GM19043 (cell line): ENCODE data around the gene FDXR.

Experiments used
- ATAC-seq: cut with Tn5 transposase; IDR thresholded peaks from one replicate; pipeline ENCODE4 v1.9.1; 2021; ENCODE audit warnings: low read depth; ENCODE audit not compliant: unreplicated experiment

Gene FDXR

GRCh38 chr17:74900208-74900607 is 27.4 kb upstream of the FDXR start:
- no peak for ATAC-seq

GRCh38 chr17:74898376-74898946 is 25.7 kb upstream of the FDXR start:
- ATAC-seq, result no peak

DNA sequence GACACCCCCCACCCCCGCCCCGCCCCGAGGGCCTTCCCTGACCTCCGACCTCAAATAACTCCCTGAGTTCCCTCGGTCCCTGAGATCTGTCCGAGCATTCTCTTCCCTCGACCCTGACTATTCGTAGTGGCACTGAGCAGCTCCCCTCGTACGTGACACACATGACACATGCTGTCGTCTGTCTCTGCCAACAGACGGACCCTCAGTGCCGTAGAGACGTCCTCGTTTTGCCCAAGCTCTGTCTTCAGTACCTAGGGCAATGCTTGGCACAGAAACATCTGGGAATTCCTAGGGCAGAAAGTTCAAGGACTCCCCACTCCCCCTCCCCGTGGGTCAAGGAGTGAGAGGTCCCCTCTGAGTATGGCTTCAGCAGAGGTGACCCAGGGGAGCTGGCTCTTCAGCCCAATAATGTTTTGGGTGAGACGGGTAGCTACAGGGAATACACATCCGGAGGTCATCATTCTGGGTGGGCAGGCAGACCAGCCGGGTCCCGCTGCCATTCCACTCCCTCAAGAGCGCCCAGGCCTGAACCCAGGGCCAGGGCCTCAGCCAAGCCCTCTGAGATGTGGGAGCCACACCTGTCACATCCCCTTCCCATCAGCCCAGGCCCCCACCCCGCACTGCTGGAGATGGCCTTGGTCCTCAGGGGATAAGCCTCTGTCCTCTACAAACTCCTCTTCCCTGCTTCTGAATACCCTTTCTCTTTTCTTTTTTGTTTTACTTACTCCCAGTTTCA is 21.3 kb upstream of the FDXR start:
- ATAC-seq, result no peak

GRCh38 chr17:74892974-74893911 is 20.4 kb upstream of the FDXR start, which contains the start of gene FADS6:
FADS6 (minus strand) TSS chr17:74893633; CDS start chr17:74893595, 38 bp downstream.
- ATAC-seq, result no peak

GRCh38 chr17:74892013-74892841 is 19.4 kb upstream of the FDXR start:
- ATAC-seq, result no peak

- no peak for ATAC-seq
Measured at GRCh38 chr17:74890554-74890953, 17.8 kb upstream of the FDXR start.

DNA sequence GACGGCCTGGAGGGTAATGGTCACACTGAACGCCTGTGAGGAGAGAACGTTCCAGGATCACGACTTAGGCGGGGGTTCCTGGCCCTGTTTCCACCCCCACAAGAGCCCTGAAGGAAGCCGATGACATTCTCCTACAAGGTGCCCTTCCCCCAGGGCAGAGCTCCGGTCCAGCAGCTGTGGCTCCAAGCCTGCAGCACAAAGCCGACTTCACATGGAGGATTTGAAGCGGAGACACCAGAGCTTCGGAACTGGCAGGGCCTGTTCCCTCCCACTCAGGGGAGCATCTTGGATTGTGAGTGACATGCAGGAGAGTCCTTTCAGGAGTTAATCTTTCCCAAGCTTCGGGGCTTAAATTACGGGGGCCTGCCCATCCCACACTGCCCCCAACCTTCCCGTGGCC is 15.7 kb upstream of the FDXR start:
- ATAC-seq, result no peak

- ATAC-seq, result no peak
Measured at GRCh38 chr17:74883241-74883745, 10.5 kb upstream of the FDXR start.

- no peak for ATAC-seq
Measured at GRCh38 chr17:74882517-74883240, 9.9 kb upstream of the FDXR start.

GRCh38 chr17:74881073-74881472 is 8.3 kb upstream of the FDXR start:
- no peak for ATAC-seq

DNA sequence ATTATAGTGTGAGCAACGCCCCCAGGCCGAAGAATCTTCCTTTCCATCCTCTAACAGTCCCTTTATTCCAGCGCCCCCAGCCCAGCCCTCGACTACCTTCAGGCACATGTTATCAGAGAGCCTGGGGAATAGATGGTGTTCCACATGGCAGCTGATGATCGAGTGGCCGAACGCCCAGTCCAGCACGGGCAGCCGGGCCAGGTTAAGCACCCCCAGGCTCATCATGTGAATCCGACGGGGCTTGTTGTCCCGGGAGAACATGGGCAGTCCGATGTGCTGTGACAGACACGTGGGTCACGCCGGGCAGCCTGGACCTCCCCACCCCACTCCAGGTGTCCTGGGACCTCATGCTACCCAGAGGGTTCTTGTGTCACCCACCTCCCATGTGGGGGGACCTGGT is 6.5 kb upstream of the FDXR start:
- no peak for ATAC-seq

DNA sequence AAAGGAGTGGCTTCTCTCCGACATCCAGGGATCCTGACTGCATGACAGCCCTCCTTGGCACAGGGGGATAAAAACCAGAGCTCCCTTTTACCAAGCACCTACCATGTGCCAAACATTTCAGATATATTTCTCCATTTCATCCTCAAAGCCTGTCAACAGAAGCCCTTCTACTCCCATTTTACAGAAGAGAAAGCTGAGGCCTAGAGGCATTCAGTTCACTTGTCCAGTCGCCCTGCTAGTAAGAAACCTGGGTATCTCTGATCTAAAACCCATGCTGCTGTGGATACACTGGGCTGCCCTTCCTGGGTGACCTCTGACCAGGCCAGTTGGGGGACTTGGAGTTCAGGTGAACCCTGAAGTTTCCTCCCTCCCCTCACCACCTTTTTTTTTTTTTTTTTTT is 5.9 kb upstream of the FDXR start:
- no peak for ATAC-seq

DNA sequence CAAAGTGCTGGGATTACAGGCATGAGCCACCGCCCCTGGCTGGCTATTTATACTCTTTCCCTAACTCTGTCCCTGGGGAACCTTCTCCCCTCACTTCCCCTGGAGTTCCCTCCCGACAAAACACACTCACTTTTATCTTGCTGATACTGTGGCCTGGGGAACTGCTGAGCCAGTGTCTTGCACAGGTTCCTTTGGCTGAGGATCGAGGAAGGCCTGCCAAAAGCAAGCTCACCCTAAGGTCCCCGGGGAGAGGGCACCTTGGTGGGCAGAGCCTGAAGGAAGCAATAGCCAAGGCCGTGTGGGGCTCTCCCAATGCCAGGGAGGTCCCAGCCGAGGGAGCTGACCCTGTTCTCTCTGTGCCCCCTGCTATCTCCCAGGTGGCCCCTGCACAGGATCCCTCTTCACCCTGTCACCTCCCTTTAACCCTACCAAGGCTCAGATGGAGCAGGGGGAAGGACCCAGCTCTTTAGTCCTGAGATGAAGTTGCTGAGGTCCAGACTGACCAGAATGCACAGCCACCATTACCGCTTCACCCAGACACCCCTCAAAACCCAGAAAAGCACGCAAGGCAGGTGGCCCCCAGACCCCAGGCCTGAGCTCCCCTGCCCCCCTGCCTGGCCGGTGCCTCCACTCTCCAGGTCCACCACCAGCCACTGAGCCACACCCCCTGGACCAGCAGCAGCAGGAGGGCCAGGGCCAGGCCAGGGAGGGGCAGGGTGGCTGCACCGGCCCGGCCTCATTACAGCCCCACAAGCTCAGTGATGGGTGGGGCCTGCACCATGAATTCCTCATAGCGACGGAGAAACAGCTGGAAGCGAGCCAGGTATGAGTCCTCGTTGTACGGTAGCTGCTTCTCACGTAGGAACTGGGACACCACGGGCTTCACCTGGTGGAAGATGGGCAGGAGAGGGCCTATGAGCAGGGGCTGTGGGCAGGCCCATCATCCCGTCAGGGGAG is 5.1 kb upstream of the FDXR start:
- ATAC-seq, result no peak

DNA sequence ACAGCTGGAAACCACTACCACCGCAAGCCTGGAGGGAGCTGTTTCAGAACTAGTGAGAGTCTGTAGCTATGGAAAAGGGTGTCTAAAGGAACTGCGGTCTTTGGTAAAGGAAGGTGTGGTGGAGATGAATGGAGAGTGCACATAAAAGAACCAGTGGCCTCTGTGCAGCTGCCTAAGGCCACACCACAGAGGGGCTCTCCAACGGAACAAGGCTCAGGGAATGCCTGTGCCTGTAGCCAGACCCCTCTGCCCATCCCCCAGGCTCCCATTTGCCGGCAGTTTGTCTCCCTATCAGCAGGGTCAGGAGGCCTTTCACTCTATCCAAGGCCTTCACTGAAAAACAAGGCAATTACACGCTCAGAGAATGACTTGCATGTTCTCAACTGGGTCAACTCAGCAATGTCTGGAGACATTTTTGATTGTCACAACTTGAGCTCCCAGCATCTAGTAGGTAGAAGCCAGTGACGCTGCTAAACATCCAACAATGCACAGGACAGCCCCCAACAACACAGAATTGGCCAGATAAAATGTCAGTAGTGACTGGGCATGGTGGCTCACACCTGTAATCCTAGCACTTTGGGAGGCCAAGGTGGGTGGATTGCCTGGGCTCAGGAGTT is 3.3 kb upstream of the FDXR start:
- ATAC-seq, result no peak

- no peak for ATAC-seq
Measured at GRCh38 chr17:74875155-74875976, 2.6 kb upstream of the FDXR start.

DNA sequence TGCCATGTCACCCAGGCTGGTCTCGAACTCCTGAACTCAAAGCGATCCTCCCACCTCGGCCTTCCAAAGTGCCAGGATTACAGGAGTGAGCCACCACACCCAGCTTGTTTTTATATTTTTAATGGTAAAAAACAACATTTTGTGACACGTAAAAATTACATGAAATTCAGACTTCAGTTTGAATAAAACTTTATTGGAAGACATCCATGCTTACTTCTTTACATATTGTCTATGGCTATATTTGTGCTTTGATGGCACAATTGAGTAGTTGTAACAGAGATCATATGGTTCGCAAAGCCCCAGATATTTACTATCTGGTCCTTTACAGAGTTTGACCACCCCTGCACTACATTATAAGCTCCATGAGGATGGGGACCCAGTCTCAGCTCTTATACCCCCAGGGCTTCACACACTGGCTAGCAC is 1.8 kb upstream of the FDXR start:
- ATAC-seq, result no peak
